ENCODE results near the gene NRTN. TPM values are rescaled to one million over a fixed set of nuclear protein-coding genes. Genes with fewer than 3 reads are reported as not detected.

The NRTN gene
- total and polyA plus RNA-seq, 2 of the 13 experiments (the other 11 are each of a cell fraction or from before 2014, with no cell fraction given): 4.1 to 5.3 TPM

DNA sequence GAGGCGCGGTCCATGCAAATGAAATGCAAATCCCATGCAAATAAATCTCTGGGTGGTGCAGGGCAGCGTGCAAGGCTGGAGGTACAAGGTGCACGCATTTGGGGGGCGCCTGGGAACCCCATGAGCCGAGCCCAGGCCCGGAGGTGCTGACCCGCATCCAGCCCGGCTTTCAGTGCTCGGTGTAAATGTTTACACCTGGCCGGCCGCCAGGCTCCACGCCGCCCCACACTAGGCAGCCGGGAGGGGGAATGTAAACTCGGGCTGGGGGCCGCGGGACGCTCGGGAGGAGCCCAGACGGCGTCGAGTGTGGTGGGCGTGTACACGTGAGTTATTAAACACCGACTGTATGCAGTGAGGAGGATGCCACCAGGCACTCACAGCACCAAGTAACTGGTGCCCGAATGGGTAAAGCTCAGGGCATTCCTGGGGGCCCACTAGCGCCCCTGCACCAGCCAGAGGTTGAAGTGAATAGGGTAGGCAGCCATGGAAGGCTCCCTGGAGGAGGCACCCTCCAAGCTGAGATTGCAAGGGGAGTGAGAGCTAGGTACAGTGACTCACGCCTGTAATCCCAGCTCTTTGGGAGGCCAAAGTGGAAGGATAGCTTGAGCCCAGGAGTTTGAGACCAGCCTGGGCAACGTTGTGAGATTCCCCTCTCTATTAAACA, 17.4 kb downstream of the NRTN start (continued):
- TF ChIP-seq, protein P1, sequence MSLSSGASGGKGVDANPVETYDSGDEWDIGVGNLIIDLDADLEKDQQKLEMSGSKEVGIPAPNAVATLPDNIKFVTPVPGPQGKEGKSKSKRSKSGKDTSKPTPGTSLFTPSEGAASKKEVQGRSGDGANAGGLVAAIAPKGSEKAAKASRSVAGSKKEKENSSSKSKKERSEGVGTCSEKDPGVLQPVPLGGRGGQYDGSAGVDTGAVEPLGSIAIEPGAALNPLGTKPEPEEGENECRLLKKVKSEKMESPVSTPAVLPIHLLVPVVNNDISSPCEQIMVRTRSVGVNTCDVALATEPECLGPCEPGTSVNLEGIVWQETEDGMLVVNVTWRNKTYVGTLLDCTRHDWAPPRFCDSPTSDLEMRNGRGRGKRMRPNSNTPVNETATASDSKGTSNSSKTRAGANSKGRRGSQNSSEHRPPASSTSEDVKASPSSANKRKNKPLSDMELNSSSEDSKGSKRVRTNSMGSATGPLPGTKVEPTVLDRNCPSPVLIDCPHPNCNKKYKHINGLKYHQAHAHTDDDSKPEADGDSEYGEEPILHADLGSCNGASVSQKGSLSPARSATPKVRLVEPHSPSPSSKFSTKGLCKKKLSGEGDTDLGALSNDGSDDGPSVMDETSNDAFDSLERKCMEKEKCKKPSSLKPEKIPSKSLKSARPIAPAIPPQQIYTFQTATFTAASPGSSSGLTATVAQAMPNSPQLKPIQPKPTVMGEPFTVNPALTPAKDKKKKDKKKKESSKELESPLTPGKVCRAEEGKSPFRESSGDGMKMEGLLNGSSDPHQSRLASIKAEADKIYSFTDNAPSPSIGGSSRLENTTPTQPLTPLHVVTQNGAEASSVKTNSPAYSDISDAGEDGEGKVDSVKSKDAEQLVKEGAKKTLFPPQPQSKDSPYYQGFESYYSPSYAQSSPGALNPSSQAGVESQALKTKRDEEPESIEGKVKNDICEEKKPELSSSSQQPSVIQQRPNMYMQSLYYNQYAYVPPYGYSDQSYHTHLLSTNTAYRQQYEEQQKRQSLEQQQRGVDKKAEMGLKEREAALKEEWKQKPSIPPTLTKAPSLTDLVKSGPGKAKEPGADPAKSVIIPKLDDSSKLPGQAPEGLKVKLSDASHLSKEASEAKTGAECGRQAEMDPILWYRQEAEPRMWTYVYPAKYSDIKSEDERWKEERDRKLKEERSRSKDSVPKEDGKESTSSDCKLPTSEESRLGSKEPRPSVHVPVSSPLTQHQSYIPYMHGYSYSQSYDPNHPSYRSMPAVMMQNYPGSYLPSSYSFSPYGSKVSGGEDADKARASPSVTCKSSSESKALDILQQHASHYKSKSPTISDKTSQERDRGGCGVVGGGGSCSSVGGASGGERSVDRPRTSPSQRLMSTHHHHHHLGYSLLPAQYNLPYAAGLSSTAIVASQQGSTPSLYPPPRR (CRISPR knock-in tag; IDR thresholded peaks at IDR 0.05; ENCODE audit: borderline replicate concordance): 0 out of 2 replicates have a peak, but pooled peaks have one; percentile 38
- TF ChIP-seq TEAD3 (CRISPR knock-in tag; optimal IDR thresholded peaks at IDR 0.05; ENCODE audit: borderline replicate concordance): peak; percentile 57
- no peak for TF ChIP-seq KLF11 (CRISPR knock-in tag; IDR thresholded peaks at IDR 0.05)
- peak; percentile 54 for TF ChIP-seq FOXA3 (CRISPR knock-in tag; IDR thresholded peaks at IDR 0.05)
- TF ChIP-seq NCOA2 (CRISPR knock-in tag; IDR thresholded peaks at IDR 0.05): 0 out of 2 replicates have a peak, but pooled peaks have one; percentile 13
- 0 out of 2 replicates have a peak, but pooled peaks have one; percentile 19 for TF ChIP-seq FOXK1 (CRISPR knock-in tag; IDR thresholded peaks at IDR 0.05; ENCODE audit: borderline replicate concordance, low read depth)
- TF ChIP-seq SRSF1 (optimal IDR thresholded peaks at IDR 0.05; ENCODE audit: low read depth, low read length): peak; percentile 37
- peak; percentile 17; the same call in 1 of the 2 replicates for TF ChIP-seq HNF4A (CRISPR knock-in tag; IDR thresholded peaks at IDR 0.05)
- TF ChIP-seq NR2F6 (IDR thresholded peaks at IDR 0.05): no peak
- TF ChIP-seq NR2F6 (CRISPR knock-in tag; IDR thresholded peaks at IDR 0.05): peak; percentile 22; the same call in 1 of the 2 replicates
- peak; percentile 50; the same call in 1 of the 2 replicates for TF ChIP-seq TARDBP (CRISPR knock-in tag; IDR thresholded peaks at IDR 0.05)
- no peak for TF ChIP-seq DNMT1 (CRISPR knock-in tag; IDR thresholded peaks at IDR 0.05)
- TF ChIP-seq MZF1 (CRISPR knock-in tag; IDR thresholded peaks at IDR 0.05; ENCODE audit: borderline replicate concordance): no peak
- TF ChIP-seq, protein P2, sequence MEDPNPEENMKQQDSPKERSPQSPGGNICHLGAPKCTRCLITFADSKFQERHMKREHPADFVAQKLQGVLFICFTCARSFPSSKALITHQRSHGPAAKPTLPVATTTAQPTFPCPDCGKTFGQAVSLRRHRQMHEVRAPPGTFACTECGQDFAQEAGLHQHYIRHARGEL (CRISPR knock-in tag; IDR thresholded peaks at IDR 0.05): no peak
- TF ChIP-seq DR1 (CRISPR knock-in tag; IDR thresholded peaks at IDR 0.05): no peak
- no peak for TF ChIP-seq SNAPC2 (CRISPR knock-in tag; IDR thresholded peaks at IDR 0.05)
- TF ChIP-seq LCORL (IDR thresholded peaks at IDR 0.05): no peak
- peak; percentile 43; the same call in 1 of the 2 replicates for TF ChIP-seq LCORL (CRISPR knock-in tag; IDR thresholded peaks at IDR 0.05)
- no peak for TF ChIP-seq SNRNP70 (IDR thresholded peaks at IDR 0.05; ENCODE audit: low read depth, low read length)
- TF ChIP-seq NRL (CRISPR knock-in tag; IDR thresholded peaks at IDR 0.05; ENCODE audit: borderline replicate concordance): 0 out of 2 replicates have a peak, but pooled peaks have one; percentile 32
- TF ChIP-seq, protein P3, sequence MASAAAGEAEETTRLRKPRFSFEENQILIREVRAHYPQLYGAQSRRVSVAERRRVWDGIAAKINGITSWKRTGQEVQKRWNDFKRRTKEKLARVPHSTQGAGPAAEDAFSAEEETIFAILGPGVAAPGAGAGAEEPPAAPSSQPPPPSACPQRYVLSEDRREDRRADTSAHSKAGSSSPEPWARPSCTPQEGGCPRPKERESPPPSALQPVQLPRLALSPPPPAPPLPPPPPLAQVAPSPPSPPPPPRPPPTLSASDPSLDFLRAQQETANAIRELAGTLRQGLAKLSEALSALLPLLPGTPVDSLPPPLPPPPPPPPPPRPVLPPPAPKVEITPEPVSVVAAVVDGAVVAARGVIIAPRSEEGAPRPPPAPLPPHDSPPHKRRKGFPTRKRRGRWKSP (CRISPR knock-in tag; IDR thresholded peaks at IDR 0.05): peak; percentile 31
- no peak for TF ChIP-seq WIZ (CRISPR knock-in tag; IDR thresholded peaks at IDR 0.05)
- peak; percentile 59; the same call in 1 of the 2 replicates for TF ChIP-seq SALL1 (CRISPR knock-in tag; IDR thresholded peaks at IDR 0.05)
- peak; percentile 42; the same call in 1 of the 2 replicates for TF ChIP-seq MIER3 (CRISPR knock-in tag; IDR thresholded peaks at IDR 0.05; ENCODE audit: borderline replicate concordance)
- TF ChIP-seq MYNN (CRISPR knock-in tag; IDR thresholded peaks at IDR 0.05; ENCODE audit: low read depth): no peak
- no peak for TF ChIP-seq ZNF557 (CRISPR knock-in tag; IDR thresholded peaks at IDR 0.05)
